Activated effector memory CD4-positive, alpha-beta T cell treated with Interleukin-2 at 50 U/mL for 16 hours (primary cell): ENCODE measurements around the gene NDUFB10.
A peak's percentile ranks its signal among the peaks of the same experiment; 100 is the strongest.
"Not testable (repeated sequence)": the region's sequence is repeated elsewhere in the genome, so short reads cannot be mapped to it uniquely, and the experiment has no call there.

ENCODE experiments used
- DNase-seq: peaks from one replicate; pipeline ENCODE4 v3.0.0-alpha.2; 2020

Gene NDUFB10

GRCh38 chr16:1947369-1947670 lies 12.0 kb upstream of the NDUFB10 start:
- DNase-seq = no peak

- DNase-seq = no peak
Measured at GRCh38 chr16:1949507-1949906, 9.8 kb upstream of the NDUFB10 start.

GRCh38 chr16:1950047-1950446 lies 9.3 kb upstream of the NDUFB10 start:
- DNase-seq = no peak

GRCh38 chr16:1950559-1950958 lies 8.8 kb upstream of the NDUFB10 start:
- DNase-seq = no peak

- no peak for DNase-seq
Measured at GRCh38 chr16:1953734-1954133, 5.6 kb upstream of the NDUFB10 start.

GRCh38 chr16:1957434-1958142 lies 1.8 kb upstream of the NDUFB10 start:
- not testable (repeated sequence) for DNase-seq

GRCh38 chr16:1958143-1958491 lies 1.2 kb upstream of the NDUFB10 start:
- not testable (repeated sequence) for DNase-seq

GRCh38 chr16:1958715-1959268 lies 546 bp upstream of the NDUFB10 start:
- DNase-seq = no peak

- DNase-seq = peak; percentile 30
Measured at GRCh38 chr16:1960665-1961630, 1.6 kb downstream of the NDUFB10 start.

- peak; percentile 13 for DNase-seq
Measured at GRCh38 chr16:1961651-1962067, 2.3 kb downstream of the NDUFB10 start.

- not testable (repeated sequence) for DNase-seq
Measured at GRCh38 chr16:1962161-1963153, 3.1 kb downstream of the NDUFB10 start.

GRCh38 chr16:1963806-1964505 lies 4.6 kb downstream of the NDUFB10 start:
- DNase-seq = no peak

- peak; percentile 98 for DNase-seq
Measured at GRCh38 chr16:1964506-1965395, 5.4 kb downstream of the NDUFB10 start, which contains the start of gene RPS2. RPS2 (minus strand) TSS chr16:1964826; CDS start chr16:1964625, 201 bp downstream.

GRCh38 chr16:1965396-1966001 lies 6.2 kb downstream of the NDUFB10 start:
- DNase-seq = no peak

GRCh38 chr16:1966460-1966859 lies 7.1 kb downstream of the NDUFB10 start, which contains the start of gene RNF151:
RNF151 (plus strand) TSS chr16:1966856; CDS start chr16:1966882, 26 bp downstream.
- DNase-seq = no peak

GRCh38 chr16:1968146-1968953 lies 9.0 kb downstream of the NDUFB10 start:
- DNase-seq = no peak

- peak; percentile 97 for DNase-seq
Measured at GRCh38 chr16:1971796-1972489, 12.6 kb downstream of the NDUFB10 start, which contains the start of gene TBL3. TBL3 (plus strand) TSS chr16:1972053; CDS start chr16:1972165, 112 bp downstream.

- no peak for DNase-seq
Measured at GRCh38 chr16:1972490-1972877, 13.1 kb downstream of the NDUFB10 start.
